K562 (cell line): Measurements from ENCODE around the gene TCEA3. TPM values are rescaled to one million over a fixed set of nuclear protein-coding genes. Genes with fewer than 3 reads are reported as not detected.

Experiments
- DIDO1 ChIP-seq: fragments of 450-650 bp; IDR thresholded peaks from 2 replicates; pipeline ENCODE4 v1.6.1; 2016; ENCODE audit warnings: low read depth, missing biosample characterization, missing genetic modification characterization
- EZH2 ChIP-seq: IDR thresholded peaks from 2 replicates; pipeline ENCODE4 v1.6.1; 2012; ENCODE audit warnings: low read depth, mild to moderate bottlenecking, inconsistent platforms, low read length, borderline replicate concordance
- NELFE ChIP-seq: IDR thresholded peaks from 2 replicates; pipeline ENCODE4 v1.6.1; 2011; ENCODE audit warnings: mild to moderate bottlenecking; ENCODE audit not compliant: insufficient read depth, insufficient read length
- NFYB ChIP-seq: IDR thresholded peaks from 2 replicates; pipeline ENCODE4 v1.6.1; 2011; ENCODE audit warnings: mild to moderate bottlenecking, moderate library complexity; ENCODE audit not compliant: insufficient read length; ENCODE audit errors: extremely low read depth
- POLR3A ChIP-seq: IDR thresholded peaks from 2 replicates; pipeline ENCODE4 v1.6.1; 2011; ENCODE audit warnings: borderline replicate concordance, mild to moderate bottlenecking, moderate library complexity; ENCODE audit not compliant: insufficient read length, insufficient read depth; ENCODE audit errors: extremely low read depth
- RHOXF2B ChIP-seq: fragments of 250-450 bp; sonication (Bioruptor Pico); conservative IDR thresholded peaks from 2 replicates; pipeline ENCODE4 v1.5.1; 2021
- SREBF2 ChIP-seq: sonication (generic); formaldehyde crosslinking; IDR thresholded peaks from 2 replicates; pipeline ENCODE4 v1.4.0; 2020; ENCODE audit warnings: mild to moderate bottlenecking, missing genetic modification reagents
- TARDBP ChIP-seq: fragments of 450-650 bp; IDR thresholded peaks from 2 replicates; pipeline ENCODE4 v1.6.1; 2016
- TRIM28 ChIP-seq: fragments of 450-650 bp; IDR thresholded peaks from 2 replicates; pipeline ENCODE4 v1.6.1; 2017
- ZC3H4 ChIP-seq: sonication (generic); formaldehyde crosslinking; IDR thresholded peaks from 2 replicates; pipeline ENCODE4 v1.9.0; 2021; ENCODE audit warnings: missing genetic modification reagents, borderline replicate concordance
- ZNF583 ChIP-seq: fragments of 250-450 bp; sonication (Bioruptor Pico); IDR thresholded peaks from 2 replicates; pipeline ENCODE4 v1.4.0; 2020
- polyA plus RNA-seq, 8 experiments: library from polyadenylated mRNA; depleted of rRNA in 4 of 8; stranded (reverse) in 5 of 8; unstranded in 3 of 8; fragments of >200 nt; fragmentation: Nextera tagmentation in 2 of 8; fragmentation: Illumina TruSeq in 1 of 8; extraction: Ambion mirVana in 2 of 8; extraction: Trizol in 1 of 8; gene quantifications; 2 replicates each; pipeline versions ENCODE4 v1.2.1 to v1.2.3, GENCODE V29; 2011 to 2014; ENCODE audit warnings: inconsistent platforms in 1 of 8, missing spikeins in 1 of 8
- total RNA-seq, 7 experiments: library from RNA; depleted of rRNA in 6 of 7; stranded (reverse); fragments of >200 nt in 6 of 7; fragmentation: Illumina TruSeq in 2 of 7; extraction: Trizol in 2 of 7; gene quantifications; 2 replicates each; pipeline versions ENCODE4 v1.2.1 to v1.2.3, GENCODE V29; 2011 to 2021; ENCODE audit warnings: low replicate concordance in 1 of 7
- TF ChIP-seq, protein P1 (sequence below): sonication (generic); formaldehyde crosslinking; IDR thresholded peaks from 2 replicates; pipeline ENCODE4 v1.9.0; 2022; ENCODE audit warnings: mild to moderate bottlenecking, missing genetic modification reagents
- TF ChIP-seq, protein P2 (sequence below), 2 experiments: IDR thresholded peaks; 2 replicates each; pipeline ENCODE4 v1.6.1; 2012; ENCODE audit warnings: improper control_type of control experiment in 2 of 2, low read depth in 2 of 2, low read length in 2 of 2, borderline replicate concordance in 1 of 2
- TF ChIP-seq, protein P3 (sequence below): sonication (generic); formaldehyde crosslinking; IDR thresholded peaks from 2 replicates; pipeline ENCODE4 v1.8.1; 2023; ENCODE audit warnings: mild to moderate bottlenecking, missing genetic modification reagents
- TF ChIP-seq, protein P4 (sequence below): fragments of 250-450 bp; sonication (Bioruptor Pico); IDR thresholded peaks from 2 replicates; pipeline ENCODE4 v1.5.0; 2020; ENCODE audit warnings: mild to moderate bottlenecking, borderline replicate concordance
- TF ChIP-seq, protein P5 (sequence below): fragments of 250-450 bp; sonication (Bioruptor Pico); IDR thresholded peaks from 2 replicates; pipeline ENCODE4 v1.5.0; 2022; ENCODE audit warnings: mild to moderate bottlenecking
- TF ChIP-seq, protein P6 (sequence below): fragments of 450-650 bp; IDR thresholded peaks from 2 replicates; pipeline ENCODE4 v1.6.1; 2016; ENCODE audit warnings: antibody characterized with exemption

The TCEA3 gene
- total and polyA plus RNA-seq, 9 of the 15 experiments (the other 6 are each of a cell fraction or from before 2014, with no cell fraction given): 0.03 to 0.55 (median 0.36) TPM

DNA sequence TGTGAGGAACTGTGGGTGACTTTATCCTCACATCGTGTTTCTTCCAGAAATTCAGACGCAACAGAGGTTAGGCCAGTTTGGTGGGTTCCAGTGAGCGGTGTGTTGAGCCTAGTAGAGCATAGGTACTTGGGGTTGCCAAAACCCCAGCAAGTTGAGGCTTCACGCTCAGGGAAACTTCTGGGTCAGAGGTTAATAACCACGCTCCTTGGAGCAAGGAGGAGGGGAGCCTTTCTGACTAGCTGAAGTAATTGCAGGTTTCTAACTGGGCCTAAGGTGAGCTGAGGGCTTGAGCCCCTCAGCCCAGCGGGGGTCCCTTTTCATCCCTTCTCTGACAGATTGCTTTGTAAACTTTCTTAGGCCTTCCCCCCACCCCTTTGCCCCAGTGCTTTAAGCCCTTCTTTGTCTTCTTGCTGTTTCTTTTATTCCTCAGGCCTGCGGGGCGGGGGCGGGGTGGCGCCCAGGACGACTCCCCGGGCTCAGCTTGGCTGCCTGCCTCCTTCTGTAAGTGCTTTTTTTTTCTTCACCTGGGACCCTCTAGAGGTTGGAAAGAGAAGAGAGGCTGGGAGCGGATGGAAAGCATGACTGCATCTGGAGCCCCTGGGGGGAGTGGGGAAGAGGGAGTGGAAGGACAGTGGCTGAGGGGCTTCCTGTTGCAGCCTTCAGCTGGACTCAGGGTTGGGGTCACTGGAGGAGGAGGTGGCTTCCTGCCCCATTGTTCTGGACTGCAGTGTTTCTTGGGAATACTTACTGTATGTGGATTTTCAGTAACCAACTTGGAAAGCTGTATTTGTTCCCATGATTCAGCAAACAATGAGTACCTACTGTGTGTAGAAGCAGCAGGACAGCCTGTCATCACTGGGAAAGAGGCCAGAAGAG lies 53.6 kb downstream of the TCEA3 start (continued):
- TF ChIP-seq, protein P1, sequence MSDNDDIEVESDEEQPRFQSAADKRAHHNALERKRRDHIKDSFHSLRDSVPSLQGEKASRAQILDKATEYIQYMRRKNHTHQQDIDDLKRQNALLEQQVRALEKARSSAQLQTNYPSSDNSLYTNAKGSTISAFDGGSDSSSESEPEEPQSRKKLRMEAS (CRISPR knock-in tag): no peak
- TF ChIP-seq NFYB (no peak), ZNF583 (CRISPR knock-in tag) (no peak), DIDO1 (tag) (no peak), TARDBP (no peak), POLR3A (no peak), ZC3H4 (CRISPR knock-in tag) (no peak), SREBF2 (CRISPR knock-in tag) (no peak), NELFE (no peak), TRIM28 (no peak), EZH2 (no peak), RHOXF2B (CRISPR knock-in tag) (no peak)
- TF ChIP-seq, protein P2, sequence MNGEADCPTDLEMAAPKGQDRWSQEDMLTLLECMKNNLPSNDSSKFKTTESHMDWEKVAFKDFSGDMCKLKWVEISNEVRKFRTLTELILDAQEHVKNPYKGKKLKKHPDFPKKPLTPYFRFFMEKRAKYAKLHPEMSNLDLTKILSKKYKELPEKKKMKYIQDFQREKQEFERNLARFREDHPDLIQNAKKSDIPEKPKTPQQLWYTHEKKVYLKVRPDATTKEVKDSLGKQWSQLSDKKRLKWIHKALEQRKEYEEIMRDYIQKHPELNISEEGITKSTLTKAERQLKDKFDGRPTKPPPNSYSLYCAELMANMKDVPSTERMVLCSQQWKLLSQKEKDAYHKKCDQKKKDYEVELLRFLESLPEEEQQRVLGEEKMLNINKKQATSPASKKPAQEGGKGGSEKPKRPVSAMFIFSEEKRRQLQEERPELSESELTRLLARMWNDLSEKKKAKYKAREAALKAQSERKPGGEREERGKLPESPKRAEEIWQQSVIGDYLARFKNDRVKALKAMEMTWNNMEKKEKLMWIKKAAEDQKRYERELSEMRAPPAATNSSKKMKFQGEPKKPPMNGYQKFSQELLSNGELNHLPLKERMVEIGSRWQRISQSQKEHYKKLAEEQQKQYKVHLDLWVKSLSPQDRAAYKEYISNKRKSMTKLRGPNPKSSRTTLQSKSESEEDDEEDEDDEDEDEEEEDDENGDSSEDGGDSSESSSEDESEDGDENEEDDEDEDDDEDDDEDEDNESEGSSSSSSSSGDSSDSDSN (IDR thresholded peaks at IDR 0.05; ENCODE audit: borderline replicate concordance in 1 of 2, low read depth in 2 of 2, low read length in 2 of 2): no peak
- TF ChIP-seq, protein P3, sequence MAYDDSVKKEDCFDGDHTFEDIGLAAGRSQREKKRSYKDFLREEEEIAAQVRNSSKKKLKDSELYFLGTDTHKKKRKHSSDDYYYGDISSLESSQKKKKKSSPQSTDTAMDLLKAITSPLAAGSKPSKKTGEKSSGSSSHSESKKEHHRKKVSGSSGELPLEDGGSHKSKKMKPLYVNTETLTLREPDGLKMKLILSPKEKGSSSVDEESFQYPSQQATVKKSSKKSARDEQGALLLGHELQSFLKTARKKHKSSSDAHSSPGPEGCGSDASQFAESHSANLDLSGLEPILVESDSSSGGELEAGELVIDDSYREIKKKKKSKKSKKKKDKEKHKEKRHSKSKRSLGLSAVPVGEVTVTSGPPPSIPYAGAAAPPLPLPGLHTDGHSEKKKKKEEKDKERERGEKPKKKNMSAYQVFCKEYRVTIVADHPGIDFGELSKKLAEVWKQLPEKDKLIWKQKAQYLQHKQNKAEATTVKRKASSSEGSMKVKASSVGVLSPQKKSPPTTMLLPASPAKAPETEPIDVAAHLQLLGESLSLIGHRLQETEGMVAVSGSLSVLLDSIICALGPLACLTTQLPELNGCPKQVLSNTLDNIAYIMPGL (CRISPR knock-in tag): no peak
- TF ChIP-seq, protein P4, sequence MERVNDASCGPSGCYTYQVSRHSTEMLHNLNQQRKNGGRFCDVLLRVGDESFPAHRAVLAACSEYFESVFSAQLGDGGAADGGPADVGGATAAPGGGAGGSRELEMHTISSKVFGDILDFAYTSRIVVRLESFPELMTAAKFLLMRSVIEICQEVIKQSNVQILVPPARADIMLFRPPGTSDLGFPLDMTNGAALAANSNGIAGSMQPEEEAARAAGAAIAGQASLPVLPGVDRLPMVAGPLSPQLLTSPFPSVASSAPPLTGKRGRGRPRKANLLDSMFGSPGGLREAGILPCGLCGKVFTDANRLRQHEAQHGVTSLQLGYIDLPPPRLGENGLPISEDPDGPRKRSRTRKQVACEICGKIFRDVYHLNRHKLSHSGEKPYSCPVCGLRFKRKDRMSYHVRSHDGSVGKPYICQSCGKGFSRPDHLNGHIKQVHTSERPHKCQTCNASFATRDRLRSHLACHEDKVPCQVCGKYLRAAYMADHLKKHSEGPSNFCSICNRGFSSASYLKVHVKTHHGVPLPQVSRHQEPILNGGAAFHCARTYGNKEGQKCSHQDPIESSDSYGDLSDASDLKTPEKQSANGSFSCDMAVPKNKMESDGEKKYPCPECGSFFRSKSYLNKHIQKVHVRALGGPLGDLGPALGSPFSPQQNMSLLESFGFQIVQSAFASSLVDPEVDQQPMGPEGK (CRISPR knock-in tag): no peak
- TF ChIP-seq, protein P5, sequence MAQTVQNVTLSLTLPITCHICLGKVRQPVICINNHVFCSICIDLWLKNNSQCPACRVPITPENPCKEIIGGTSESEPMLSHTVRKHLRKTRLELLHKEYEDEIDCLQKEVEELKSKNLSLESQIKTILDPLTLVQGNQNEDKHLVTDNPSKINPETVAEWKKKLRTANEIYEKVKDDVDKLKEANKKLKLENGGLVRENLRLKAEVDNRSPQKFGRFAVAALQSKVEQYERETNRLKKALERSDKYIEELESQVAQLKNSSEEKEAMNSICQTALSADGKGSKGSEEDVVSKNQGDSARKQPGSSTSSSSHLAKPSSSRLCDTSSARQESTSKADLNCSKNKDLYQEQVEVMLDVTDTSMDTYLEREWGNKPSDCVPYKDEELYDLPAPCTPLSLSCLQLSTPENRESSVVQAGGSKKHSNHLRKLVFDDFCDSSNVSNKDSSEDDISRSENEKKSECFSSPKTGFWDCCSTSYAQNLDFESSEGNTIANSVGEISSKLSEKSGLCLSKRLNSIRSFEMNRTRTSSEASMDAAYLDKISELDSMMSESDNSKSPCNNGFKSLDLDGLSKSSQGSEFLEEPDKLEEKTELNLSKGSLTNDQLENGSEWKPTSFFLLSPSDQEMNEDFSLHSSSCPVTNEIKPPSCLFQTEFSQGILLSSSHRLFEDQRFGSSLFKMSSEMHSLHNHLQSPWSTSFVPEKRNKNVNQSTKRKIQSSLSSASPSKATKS (CRISPR knock-in tag): no peak
- TF ChIP-seq, protein P6, sequence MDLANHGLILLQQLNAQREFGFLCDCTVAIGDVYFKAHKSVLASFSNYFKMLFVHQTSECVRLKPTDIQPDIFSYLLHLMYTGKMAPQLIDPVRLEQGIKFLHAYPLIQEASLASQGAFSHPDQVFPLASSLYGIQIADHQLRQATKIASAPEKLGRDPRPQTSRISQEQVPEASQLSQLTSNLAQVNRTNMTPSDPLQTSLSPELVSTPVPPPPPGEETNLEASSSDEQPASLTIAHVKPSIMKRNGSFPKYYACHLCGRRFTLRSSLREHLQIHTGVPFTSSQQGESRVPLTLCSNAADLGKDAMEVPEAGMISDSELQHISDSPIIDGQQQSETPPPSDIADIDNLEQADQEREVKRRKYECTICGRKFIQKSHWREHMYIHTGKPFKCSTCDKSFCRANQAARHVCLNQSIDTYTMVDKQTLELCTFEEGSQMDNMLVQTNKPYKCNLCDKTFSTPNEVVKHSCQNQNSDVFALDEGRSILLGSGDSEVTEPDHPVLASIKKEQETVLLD: no peak
